Esophagus muscularis mucosa (tissue), 4 donors: ENCODE results near the gene ZDHHC22. TPM values are rescaled to one million over a fixed set of nuclear protein-coding genes. Genes with fewer than 3 reads are reported as not detected.

ENCODE experiments used
- DNase-seq: peaks from one replicate; pipeline ENCODE4 v3.0.0-alpha.2; 2017; ENCODE audit errors: extremely low spot score
- H3K27ac ChIP-seq, 4 donors: fragments of 200-600 bp; sonication (generic); replicated peaks in 1 of 4; 1 replicate in 3 of 4; 2 replicates in 1 of 4; pipeline ENCODE4 v1.5.1; 2016 to 2019; ENCODE audit warnings: mild to moderate bottlenecking in 1 of 4
- H3K27me3 ChIP-seq, 4 donors: fragments of 200-600 bp; sonication (generic); one replicate each; pipeline versions ENCODE4 v1.5.1 to v1.6.0; 2016 to 2019
- H3K36me3 ChIP-seq, 4 donors: fragments of 200-600 bp; sonication (generic); one replicate each; pipeline ENCODE4 v1.5.1; 2016 to 2019
- H3K4me1 ChIP-seq, 4 donors: fragments of 200-600 bp; sonication (generic); one replicate each; pipeline ENCODE4 v1.5.1; 2016 to 2019
- H3K4me3 ChIP-seq, 4 donors: fragments of 200-600 bp; sonication (generic); 1 replicate in 2 of 4; 2 replicates in 2 of 4; pipeline ENCODE4 v1.5.1; 2016 to 2019; ENCODE audit warnings: mild to moderate bottlenecking in 4 of 4, moderate library complexity in 1 of 4
- H3K9me3 ChIP-seq, 4 donors: fragments of 200-600 bp; sonication (generic); 1 replicate in 3 of 4; 2 replicates in 1 of 4; pipeline ENCODE4 v1.5.1; 2016 to 2019
- CTCF ChIP-seq, 3 experiments: fragments of 200-600 bp in 2 of 3; fragments of 450-650 bp in 1 of 3; sonication (generic) in 2 of 3; IDR thresholded peaks; one replicate each; pipeline ENCODE4 v1.5.1; 2017 to 2019; ENCODE audit warnings: antibody characterized with exemption in 3 of 3, mild to moderate bottlenecking in 2 of 3, moderate library complexity in 1 of 3
- EP300 ChIP-seq: sonication (generic); formaldehyde crosslinking; IDR thresholded peaks from one replicate; pipeline ENCODE4 v1.6.1; 2017; ENCODE audit warnings: antibody characterized with exemption
- POLR2A ChIP-seq: fragments of 450-650 bp; IDR thresholded peaks from one replicate; pipeline ENCODE4 v1.6.1; 2017; ENCODE audit warnings: antibody characterized with exemption, moderate library complexity, mild to moderate bottlenecking, low read depth
- POLR2AphosphoS5 ChIP-seq, 2 donors: sonication (generic); formaldehyde crosslinking; IDR thresholded peaks; one replicate each; pipeline ENCODE4 v1.6.1; 2017; ENCODE audit warnings: antibody characterized with exemption in 2 of 2
- WGBS: methylation state at CpG from one replicate; pipeline ENCODE4 v1.1.5; 2018; 5-methylcytosine and 5-hydroxymethylcytosine counted together
- intact Hi-C: fragments of 100-400 bp; cut with DNase I; formaldehyde crosslinking; loops from one replicate; pipeline ENCODE4 v1.15.1; 2023
- total RNA-seq, 4 donors: library from RNA; depleted of rRNA; stranded (reverse); fragments of >200 nt; gene quantifications; one replicate each; pipeline versions ENCODE4 v1.1.0 to v1.2.1, GENCODE V29; 2016

Gene ZDHHC22
- total RNA-seq, 4 donors from 2014 or later, result 0.13 TPM; not detected in 3

DNA sequence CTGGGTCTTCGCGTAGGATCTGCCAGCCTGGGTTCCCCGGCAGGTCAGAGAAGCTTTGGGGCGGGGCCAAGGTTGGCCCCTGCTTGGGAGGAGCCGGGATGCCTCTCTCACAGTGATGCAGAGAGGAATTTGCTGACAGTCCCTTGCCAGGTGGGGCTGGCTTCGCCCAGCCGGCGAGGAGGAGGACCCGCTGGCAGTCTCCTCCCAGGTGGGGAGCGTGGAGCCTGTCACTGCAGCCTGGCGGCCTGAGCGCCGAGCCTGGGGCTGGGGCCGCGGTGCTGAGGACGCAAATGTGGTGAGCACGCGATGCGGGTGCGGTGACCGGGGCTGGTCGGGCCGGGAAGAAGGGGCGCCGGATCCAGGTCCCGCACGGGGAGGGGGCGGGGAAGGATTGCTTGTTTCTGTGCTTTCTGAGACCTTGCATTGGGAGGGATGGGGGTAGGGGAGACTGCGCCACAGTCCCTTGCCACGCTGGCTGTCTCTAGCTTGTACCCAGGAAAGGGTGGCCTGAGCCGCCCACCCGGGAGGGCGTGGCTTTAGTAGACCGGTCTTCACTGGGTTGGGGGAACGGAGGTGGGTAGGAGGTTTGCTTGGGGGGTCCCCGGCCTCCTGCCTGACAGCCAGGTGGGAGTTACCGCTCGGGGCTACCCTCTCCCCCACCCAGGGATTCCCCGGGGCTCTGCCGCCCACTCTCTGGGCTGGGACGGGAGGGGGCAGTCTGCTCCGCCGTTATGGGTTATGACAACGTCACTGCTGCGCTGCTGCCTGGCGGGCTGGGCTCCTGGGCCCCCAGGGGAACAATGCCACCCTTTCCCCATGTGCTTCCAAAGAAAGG, 40.2 kb upstream of the ZDHHC22 start, which contains the start of gene TMEM63C:
TMEM63C (plus strand) TSS at position 196 of the 835 bp plus-strand sequence. CDS start 37,016 bp downstream, outside the sequence.
- peaks cover 0 to 13% (median 12%) of the 10 kb centered on the region in 4 donors for H3K4me1 ChIP-seq
- no peaks in the 10 kb centered on the region for H3K36me3 ChIP-seq
- H3K27ac ChIP-seq, result no peak within 1 kb of the TSS
- WGBS, result 6% methylated on average over 10 of the region's 46 CpGs
- intact Hi-C loops, result no loop called here
- H3K9me3 ChIP-seq, result no peaks in the 10 kb centered on the region
- DNase-seq, result no peak
- TF ChIP-seq CTCF (IDR thresholded peaks at IDR 0.05), result no peak
- TF ChIP-seq EP300, result no peak
- TF ChIP-seq POLR2AphosphoS5 (IDR thresholded peaks at IDR 0.05), result no peak
- no peak for TF ChIP-seq POLR2A
- peak within 1 kb of the TSS; percentile 36 to 46 (median 38) for H3K4me3 ChIP-seq
- H3K27me3 ChIP-seq, result peaks cover 0 to 77% (median 17%) of the 10 kb centered on the region in 4 donors

GRCh38 chr14:77180726-77181602, 39.4 kb upstream of the ZDHHC22 start:
- Histone ChIP-seq H3K27ac (no peak overlapping the region), H3K9me3 (no peaks in the 10 kb centered on the region), H3K4me1 (peaks cover 0 to 13% (median 12%) of the 10 kb centered on the region in 4 donors), H3K4me3 (peak overlapping the region; percentile 36 to 46 (median 38)), H3K27me3 (peaks cover 0 to 72% (median 17%) of the 10 kb centered on the region in 4 donors), H3K36me3 (no peaks in the 10 kb centered on the region)
- intact Hi-C loops, result no loop called here
- TF ChIP-seq CTCF (IDR thresholded peaks at IDR 0.05) (no peak), EP300 (no peak), POLR2A (no peak), POLR2AphosphoS5 (IDR thresholded peaks at IDR 0.05) (no peak)
- no peak for DNase-seq
- WGBS, result 38% methylated on average over 8 of the region's 12 CpGs

GRCh38 chr14:77178656-77179055, 37.1 kb upstream of the ZDHHC22 start:
- whole genome bisulfite sequencing, result 43% methylated on average over 3 of the region's 3 CpGs
- Histone ChIP-seq H3K4me1 (peaks cover 0 to 13% (median 12%) of the 10 kb centered on the region in 4 donors), H3K36me3 (no peaks in the 10 kb centered on the region), H3K9me3 (no peaks in the 10 kb centered on the region), H3K27ac (no peak overlapping the region), H3K27me3 (peaks cover 0 to 56% (median 17%) of the 10 kb centered on the region in 4 donors), H3K4me3 (no peak overlapping the region)
- TF ChIP-seq POLR2A (no peak), EP300 (no peak), POLR2AphosphoS5 (IDR thresholded peaks at IDR 0.05) (no peak), CTCF (IDR thresholded peaks at IDR 0.05) (no peak)
- intact Hi-C loops, result no loop called here
- no peak for DNase-seq

DNA sequence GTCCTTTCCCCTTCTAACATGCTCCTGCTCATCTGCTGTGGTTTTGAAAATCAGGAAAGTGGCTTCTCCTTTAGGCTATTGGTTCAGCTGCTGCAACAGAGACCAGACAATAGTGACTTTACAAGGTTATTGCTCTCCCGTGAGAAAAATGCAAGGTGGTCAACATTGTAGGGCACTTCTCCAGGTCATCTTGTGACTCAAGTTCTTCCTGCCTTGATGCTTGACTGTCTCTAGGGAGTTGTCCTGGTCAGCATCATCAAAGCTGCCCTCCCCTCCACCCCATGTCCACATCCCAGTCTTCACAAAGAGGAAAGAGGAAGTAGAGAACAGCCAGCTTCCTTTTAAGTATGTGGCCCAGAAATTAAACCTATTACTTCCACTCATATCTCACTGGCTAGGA, 36.1 kb upstream of the ZDHHC22 start:
- peaks cover 0 to 13% (median 12%) of the 10 kb centered on the region in 4 donors for H3K4me1 ChIP-seq
- intact Hi-C loops, result no loop called here
- peaks cover 0 to 47% (median 16%) of the 10 kb centered on the region in 4 donors for H3K27me3 ChIP-seq
- TF ChIP-seq POLR2AphosphoS5 (IDR thresholded peaks at IDR 0.05) (no peak), CTCF (IDR thresholded peaks at IDR 0.05) (no peak), POLR2A (no peak), EP300 (no peak)
- no peak overlapping the region for H3K4me3 ChIP-seq
- 53% methylated on average over 1 of the region's 1 CpG for WGBS
- H3K36me3 ChIP-seq, result no peaks in the 10 kb centered on the region
- no peak for DNase-seq
- no peaks in the 10 kb centered on the region for H3K9me3 ChIP-seq
- no peak overlapping the region for H3K27ac ChIP-seq
